Colonic mucosa (tissue), 4 donors: Measurements from ENCODE around the gene ANKRD10. TPM values are rescaled to one million over a fixed set of nuclear protein-coding genes. Genes with fewer than 3 reads are reported as not detected.

Experiments used
- DNase-seq: peaks from one replicate; pipeline ENCODE4 v3.0.0-alpha.2; 2020
- H3K27ac ChIP-seq: fragments of 200-600 bp; one replicate; pipeline ENCODE4 v1.8.0; 2021
- H3K27me3 ChIP-seq: fragments of 200-600 bp; one replicate; pipeline ENCODE4 v1.8.0; 2021
- H3K36me3 ChIP-seq: fragments of 200-600 bp; one replicate; pipeline ENCODE4 v1.8.0; 2021
- H3K4me1 ChIP-seq: fragments of 200-600 bp; one replicate; pipeline ENCODE4 v1.8.0; 2021; ENCODE audit warnings: mild to moderate bottlenecking
- H3K4me3 ChIP-seq: fragments of 200-600 bp; one replicate; pipeline ENCODE4 v1.8.0; 2021
- H3K9ac ChIP-seq, 2 donors: one replicate each; pipeline ENCODE4 v1.7.0; 2013; ENCODE audit warnings: control low read depth in 2 of 2, low read depth in 2 of 2, low read length in 2 of 2
- H3K9me3 ChIP-seq: fragments of 200-600 bp; one replicate; pipeline ENCODE4 v1.8.0; 2021
- intact Hi-C: fragments of 100-400 bp; cut with DNase I; formaldehyde crosslinking; loops from one replicate; pipeline ENCODE4 v1.14.1; 2022
- total RNA-seq, 2 donors: library from RNA; stranded (reverse); fragmentation: NEBNext Ultra II Directional in 1 of 2; extraction: Animal tissue kit (Norgen Biotek cat#: 25700) in 1 of 2; gene quantifications; one replicate each; pipeline ENCODE4 v1.2.1, GENCODE V29; 2021
- TF ChIP-seq, protein P1 (sequence below): fragments of 200-600 bp; IDR thresholded peaks from one replicate; pipeline ENCODE4 v1.8.0; 2022; ENCODE audit warnings: antibody characterized with exemption, mild to moderate bottlenecking
- donor health status: healthy.
- donor health status: DM: no; HTN: no; CAD: no.
- donor health status: DM: no; HTN: no; CAD: no.

Gene ANKRD10
- total RNA-seq, 2 donors from 2014 or later = 94.9 to 123 TPM

DNA sequence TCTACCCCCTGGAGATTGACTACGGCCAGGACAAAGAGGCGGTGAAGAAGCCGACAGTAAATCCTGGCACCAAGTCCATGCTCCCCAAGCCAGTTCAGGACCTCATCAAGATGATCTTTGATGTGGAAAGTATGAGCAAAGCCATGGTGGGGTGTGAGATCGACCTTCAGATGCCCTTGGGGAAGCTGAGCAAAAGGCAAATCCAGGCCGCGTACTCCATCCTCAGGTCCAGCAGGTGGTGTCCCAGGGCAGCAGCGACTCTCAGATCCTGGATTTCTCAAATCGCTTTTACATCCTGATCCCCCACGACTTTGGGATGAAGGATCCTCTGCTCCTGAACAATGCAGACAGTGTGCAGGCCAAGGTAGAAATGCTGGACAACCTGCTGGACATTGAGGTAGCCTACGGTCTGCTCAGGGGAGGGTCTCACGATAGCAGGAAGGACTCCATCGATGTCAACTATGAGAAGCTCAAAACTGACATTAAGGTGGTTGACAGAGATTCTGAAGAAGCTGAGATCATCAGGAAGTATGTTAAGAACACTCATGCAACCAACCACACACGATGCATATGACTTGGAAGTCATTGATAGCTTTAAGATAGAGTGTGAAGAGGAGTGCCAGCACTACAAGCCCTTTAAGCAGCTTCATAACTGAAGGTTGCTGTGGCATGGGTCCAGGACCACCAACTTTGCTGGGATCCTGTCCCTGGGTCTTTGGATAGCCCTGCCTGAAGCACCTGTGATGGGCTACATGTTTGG, 24.0 kb upstream of the ANKRD10 start:
- Histone ChIP-seq H3K4me1 (no peaks in the 10 kb centered on the region), H3K4me3 (no peak overlapping the region), H3K9ac (no peak overlapping the region), H3K27ac (no peak overlapping the region), H3K36me3 (no peaks in the 10 kb centered on the region), H3K9me3 (no peaks in the 10 kb centered on the region), H3K27me3 (no peaks in the 10 kb centered on the region)
- DNase-seq = no peak
- TF ChIP-seq, protein P1, sequence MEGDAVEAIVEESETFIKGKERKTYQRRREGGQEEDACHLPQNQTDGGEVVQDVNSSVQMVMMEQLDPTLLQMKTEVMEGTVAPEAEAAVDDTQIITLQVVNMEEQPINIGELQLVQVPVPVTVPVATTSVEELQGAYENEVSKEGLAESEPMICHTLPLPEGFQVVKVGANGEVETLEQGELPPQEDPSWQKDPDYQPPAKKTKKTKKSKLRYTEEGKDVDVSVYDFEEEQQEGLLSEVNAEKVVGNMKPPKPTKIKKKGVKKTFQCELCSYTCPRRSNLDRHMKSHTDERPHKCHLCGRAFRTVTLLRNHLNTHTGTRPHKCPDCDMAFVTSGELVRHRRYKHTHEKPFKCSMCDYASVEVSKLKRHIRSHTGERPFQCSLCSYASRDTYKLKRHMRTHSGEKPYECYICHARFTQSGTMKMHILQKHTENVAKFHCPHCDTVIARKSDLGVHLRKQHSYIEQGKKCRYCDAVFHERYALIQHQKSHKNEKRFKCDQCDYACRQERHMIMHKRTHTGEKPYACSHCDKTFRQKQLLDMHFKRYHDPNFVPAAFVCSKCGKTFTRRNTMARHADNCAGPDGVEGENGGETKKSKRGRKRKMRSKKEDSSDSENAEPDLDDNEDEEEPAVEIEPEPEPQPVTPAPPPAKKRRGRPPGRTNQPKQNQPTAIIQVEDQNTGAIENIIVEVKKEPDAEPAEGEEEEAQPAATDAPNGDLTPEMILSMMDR = no peak
- intact Hi-C loops = no loop called here

DNA sequence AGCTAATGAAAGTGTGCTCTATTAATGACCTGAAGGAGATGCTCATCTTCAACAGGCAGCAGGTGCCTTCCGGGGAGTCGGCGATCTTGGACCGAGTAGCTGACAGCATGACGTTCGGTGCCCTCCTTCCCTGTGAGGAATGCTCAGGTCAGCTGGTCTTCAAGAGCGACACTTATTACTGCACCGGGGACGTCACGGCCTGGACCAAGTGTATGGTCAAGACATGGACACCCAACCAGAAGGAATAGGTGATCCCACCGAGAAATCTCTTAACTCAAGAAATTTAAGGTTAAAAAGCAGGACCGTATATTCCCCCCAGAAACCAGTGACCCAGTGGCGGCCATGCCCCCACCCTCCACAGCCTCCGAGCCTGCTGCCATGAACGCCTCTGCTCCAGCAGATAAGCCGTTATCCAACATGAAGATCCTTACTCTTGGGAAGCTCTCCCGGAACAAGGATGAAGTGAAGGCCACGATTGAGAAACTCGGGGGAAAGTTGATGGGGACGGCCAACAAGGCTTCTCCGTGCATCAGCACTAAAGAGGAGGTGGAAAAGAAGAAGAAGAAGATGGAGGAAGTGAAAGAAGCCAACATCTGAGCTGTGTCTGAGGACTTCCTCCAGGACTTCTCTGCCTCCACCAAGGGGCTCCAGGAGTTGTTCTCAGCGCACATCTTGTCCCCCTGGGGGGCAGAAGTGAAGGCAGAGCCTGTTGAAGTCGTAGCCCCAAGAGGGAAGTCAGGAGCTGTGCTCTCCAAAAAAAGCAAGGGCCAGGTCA, 22.8 kb upstream of the ANKRD10 start:
- no peak for DNase-seq
- H3K4me3 ChIP-seq = no peak overlapping the region
- TF ChIP-seq, protein P1 = no peak

DNA sequence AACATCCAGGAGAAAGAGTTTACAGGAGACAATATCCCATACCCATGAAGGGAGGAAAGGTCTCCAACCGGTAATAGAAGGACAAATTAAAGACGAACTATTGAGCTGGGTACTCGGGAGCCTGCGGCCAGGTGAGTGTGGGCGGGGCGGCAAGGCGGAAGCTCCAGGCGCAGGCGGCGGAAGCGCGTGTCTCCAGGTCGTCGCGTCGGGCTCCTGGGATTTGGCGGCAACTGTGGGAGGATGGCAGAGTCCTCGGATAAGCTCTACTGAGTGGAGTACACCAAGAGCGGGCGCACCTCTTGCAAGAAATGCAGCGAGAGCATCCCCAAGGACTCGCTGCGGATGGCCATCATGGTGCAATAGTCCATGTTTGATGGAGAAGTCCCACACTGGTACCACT, 21.6 kb upstream of the ANKRD10 start:
- Histone ChIP-seq H3K4me3 (no peak overlapping the region), H3K27ac (no peak overlapping the region), H3K27me3 (no peaks in the 10 kb centered on the region), H3K9ac (no peak overlapping the region), H3K9me3 (no peaks in the 10 kb centered on the region), H3K4me1 (no peaks in the 10 kb centered on the region), H3K36me3 (no peaks in the 10 kb centered on the region)
- TF ChIP-seq, protein P1 = no peak
- no peak for DNase-seq
- intact Hi-C loops = no loop called here

More for the DNA sequence above, 22.8 kb upstream of the ANKRD10 start:
- Histone ChIP-seq H3K27me3 (no peaks in the 10 kb centered on the region), H3K9me3 (no peaks in the 10 kb centered on the region), H3K4me1 (no peaks in the 10 kb centered on the region), H3K9ac (no peak overlapping the region), H3K36me3 (no peaks in the 10 kb centered on the region), H3K27ac (no peak overlapping the region)
- intact Hi-C loops = no loop called here

DNA sequence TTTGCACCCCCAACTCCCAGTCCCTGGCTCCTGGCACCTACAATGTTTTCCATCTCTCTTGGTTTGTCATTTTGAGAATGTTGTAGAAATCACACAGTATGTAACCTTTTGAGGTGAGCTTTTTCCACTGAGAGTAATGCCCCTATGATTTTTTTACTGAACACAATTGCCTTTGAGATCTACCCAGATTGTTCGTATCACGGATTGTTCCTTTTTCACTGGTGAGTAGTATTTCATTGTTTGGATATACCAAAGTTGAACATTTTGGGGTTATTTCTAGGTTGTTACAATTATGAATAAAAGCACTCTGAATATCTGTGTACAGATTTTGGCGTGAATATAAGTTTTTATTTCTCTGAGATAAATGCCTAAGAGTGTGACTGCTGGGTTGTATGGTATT, 17.7 kb upstream of the ANKRD10 start:
- no peak overlapping the region for H3K4me3 ChIP-seq
- TF ChIP-seq, protein P1 = no peak
- intact Hi-C loops = no loop called here
- H3K36me3 ChIP-seq = no peaks in the 10 kb centered on the region
- H3K27ac ChIP-seq = no peak overlapping the region
- H3K9me3 ChIP-seq = no peaks in the 10 kb centered on the region
- no peak for DNase-seq
- H3K27me3 ChIP-seq = no peaks in the 10 kb centered on the region
- H3K9ac ChIP-seq = no peak overlapping the region
- H3K4me1 ChIP-seq = no peaks in the 10 kb centered on the region

DNA sequence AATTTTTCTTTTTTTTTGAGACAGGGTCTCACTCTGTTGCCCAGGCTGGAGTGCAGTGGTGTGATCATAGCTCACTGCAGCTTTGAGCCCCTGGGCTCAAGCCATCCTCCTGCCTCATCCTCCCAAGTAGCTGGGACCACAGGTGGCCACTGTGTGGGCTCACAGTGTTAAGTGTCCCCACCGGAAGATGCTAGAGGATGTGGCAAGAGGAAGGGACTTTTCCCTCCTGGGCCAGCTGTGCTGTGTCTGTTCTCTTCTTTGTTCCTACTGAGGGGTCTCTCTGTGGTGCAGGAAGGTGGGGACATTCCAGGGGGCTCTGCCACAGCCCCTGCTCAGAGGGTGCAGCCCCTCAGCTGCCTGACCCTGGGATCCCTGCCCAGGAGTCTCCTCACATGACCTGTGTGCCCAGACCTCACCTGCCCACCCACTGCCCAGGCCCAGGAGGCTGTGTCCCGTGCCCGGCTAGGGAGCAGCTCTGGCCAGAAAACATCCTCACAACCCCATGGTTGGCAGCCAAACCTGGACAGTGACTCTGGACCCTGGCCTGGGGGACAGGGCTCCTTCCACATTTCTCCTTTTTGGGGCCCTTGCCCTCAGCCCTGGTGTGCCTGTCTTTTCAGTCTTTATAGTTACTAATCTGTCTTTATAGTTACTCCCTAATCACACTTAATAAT, 14.4 kb upstream of the ANKRD10 start:
- no peak overlapping the region for H3K9ac ChIP-seq
- no peaks in the 10 kb centered on the region for H3K4me1 ChIP-seq
- no peak overlapping the region for H3K4me3 ChIP-seq
- DNase-seq = no peak
- H3K9me3 ChIP-seq = no peaks in the 10 kb centered on the region
- H3K27me3 ChIP-seq = no peaks in the 10 kb centered on the region
- intact Hi-C loops = no loop called here
- TF ChIP-seq, protein P1 = no peak
- no peak overlapping the region for H3K27ac ChIP-seq
- no peaks in the 10 kb centered on the region for H3K36me3 ChIP-seq
